ENCODE measurements around the gene CORO7. TPM values are rescaled to one million over a fixed set of nuclear protein-coding genes. Genes with fewer than 3 reads are reported as not detected.

The CORO7 gene
- total and polyA plus RNA-seq, 10 donors, result 29.7 to 177 (median 117) TPM

DNA sequence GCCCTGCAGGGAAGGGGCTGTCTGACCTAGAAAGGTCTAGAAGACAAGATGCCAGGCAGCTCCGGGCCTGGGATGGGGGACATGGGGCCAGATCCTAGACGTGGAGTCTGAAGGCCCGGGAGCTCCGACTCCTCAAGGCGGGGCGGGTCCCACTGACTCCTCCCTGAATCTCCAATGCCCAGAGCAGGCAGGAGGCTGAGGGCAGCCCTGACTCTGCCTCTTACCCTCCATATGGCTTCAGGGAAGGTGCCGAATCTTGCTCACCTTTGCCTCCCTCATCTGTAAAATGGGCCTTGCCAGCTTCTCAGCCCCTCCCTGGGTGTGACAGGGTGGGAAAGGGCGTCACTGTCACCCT is 30.0 kb downstream of the CORO7 start:
- DNase-seq, result no peak
- Histone ChIP-seq H3K27ac (peak overlapping the region in 6 of 8 donors; percentile 41 to 76 (median 58)), H3K4me3 (no peak overlapping the region), H3K36me3 (peaks cover 4 to 100% (median 91%) of the 10 kb centered on the region in 6 donors), H3K4me1 (peaks cover 0 to 90% (median 33%) of the 10 kb centered on the region in 6 donors), H3K9me3 (no peaks in the 10 kb centered on the region), H3K27me3 (replicated peaks in 1 of 7) (no peaks in the 10 kb centered on the region)
- TF ChIP-seq, protein P1, sequence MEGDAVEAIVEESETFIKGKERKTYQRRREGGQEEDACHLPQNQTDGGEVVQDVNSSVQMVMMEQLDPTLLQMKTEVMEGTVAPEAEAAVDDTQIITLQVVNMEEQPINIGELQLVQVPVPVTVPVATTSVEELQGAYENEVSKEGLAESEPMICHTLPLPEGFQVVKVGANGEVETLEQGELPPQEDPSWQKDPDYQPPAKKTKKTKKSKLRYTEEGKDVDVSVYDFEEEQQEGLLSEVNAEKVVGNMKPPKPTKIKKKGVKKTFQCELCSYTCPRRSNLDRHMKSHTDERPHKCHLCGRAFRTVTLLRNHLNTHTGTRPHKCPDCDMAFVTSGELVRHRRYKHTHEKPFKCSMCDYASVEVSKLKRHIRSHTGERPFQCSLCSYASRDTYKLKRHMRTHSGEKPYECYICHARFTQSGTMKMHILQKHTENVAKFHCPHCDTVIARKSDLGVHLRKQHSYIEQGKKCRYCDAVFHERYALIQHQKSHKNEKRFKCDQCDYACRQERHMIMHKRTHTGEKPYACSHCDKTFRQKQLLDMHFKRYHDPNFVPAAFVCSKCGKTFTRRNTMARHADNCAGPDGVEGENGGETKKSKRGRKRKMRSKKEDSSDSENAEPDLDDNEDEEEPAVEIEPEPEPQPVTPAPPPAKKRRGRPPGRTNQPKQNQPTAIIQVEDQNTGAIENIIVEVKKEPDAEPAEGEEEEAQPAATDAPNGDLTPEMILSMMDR (IDR thresholded peaks at IDR 0.05 in 8 of 11, conservative IDR thresholded peaks at IDR 0.05 in 3 of 11), result no peak
- peak in 1 of 3 donors; percentile 62 for TF ChIP-seq POLR2AphosphoS5 (IDR thresholded peaks at IDR 0.05)
- 53 to 89% (median 88%) methylated on average over 7 to 8 of the region's 8 CpGs for WGBS, 5 donors
- intact Hi-C loops (cut with DNase I; ENCODE audit: low total_unique reads), result no loop called here

DNA sequence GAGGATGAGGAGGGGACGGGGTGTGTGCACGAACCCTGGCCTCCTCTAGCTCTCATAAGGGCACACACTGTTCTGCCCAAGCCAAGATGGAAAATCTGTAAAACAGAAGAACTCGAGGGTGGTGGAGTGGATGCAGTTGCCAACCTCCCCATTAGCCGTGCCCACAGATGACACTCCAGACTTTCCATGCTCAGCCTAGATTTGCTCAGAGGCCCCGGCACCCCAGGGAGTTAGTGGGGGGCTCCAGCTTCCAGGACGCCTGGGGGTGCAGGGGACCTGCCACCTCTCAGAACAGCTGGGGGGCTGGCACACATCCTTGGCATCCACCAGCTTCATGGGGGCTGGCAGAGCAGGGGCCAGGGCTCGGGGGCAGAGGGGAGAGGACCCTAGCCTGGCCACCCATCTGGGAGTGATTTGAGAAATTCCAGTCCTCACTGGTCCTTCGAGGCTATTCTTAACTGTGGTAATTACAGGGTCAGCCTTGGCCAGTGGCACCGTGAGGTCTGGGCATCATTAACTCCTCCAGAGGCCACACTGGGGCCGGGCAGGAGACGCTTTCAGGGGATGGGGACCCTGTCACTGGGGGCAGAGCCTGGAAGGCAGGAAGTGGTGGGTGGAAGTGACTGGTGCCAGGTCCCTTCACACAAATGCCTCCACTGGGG is 30.5 kb downstream of the CORO7 start:
- WGBS, 5 donors, result 79 to 92% (median 84%) methylated on average over 5 to 11 of the region's 11 CpGs
- H3K9me3 ChIP-seq, result no peaks in the 10 kb centered on the region
- no peak overlapping the region for H3K4me3 ChIP-seq
- intact Hi-C loops (cut with DNase I; ENCODE audit: low total_unique reads), result no loop called here
- TF ChIP-seq POLR2A (IDR thresholded peaks at IDR 0.05) (no peak), POLR2AphosphoS5 (IDR thresholded peaks at IDR 0.05) (no peak)
- TF ChIP-seq, protein P1 (IDR thresholded peaks at IDR 0.05 in 8 of 11, conservative IDR thresholded peaks at IDR 0.05 in 3 of 11), result no peak
- no peaks in the 10 kb centered on the region for H3K27me3 ChIP-seq (replicated peaks in 1 of 7)
- no peak for DNase-seq
- peaks cover 4 to 100% (median 92%) of the 10 kb centered on the region in 6 donors for H3K36me3 ChIP-seq
- H3K4me1 ChIP-seq, result peaks cover 0 to 87% (median 33%) of the 10 kb centered on the region in 6 donors
- H3K27ac ChIP-seq, result peak overlapping the region in 6 of 8 donors; percentile 41 to 76 (median 58)

DNA sequence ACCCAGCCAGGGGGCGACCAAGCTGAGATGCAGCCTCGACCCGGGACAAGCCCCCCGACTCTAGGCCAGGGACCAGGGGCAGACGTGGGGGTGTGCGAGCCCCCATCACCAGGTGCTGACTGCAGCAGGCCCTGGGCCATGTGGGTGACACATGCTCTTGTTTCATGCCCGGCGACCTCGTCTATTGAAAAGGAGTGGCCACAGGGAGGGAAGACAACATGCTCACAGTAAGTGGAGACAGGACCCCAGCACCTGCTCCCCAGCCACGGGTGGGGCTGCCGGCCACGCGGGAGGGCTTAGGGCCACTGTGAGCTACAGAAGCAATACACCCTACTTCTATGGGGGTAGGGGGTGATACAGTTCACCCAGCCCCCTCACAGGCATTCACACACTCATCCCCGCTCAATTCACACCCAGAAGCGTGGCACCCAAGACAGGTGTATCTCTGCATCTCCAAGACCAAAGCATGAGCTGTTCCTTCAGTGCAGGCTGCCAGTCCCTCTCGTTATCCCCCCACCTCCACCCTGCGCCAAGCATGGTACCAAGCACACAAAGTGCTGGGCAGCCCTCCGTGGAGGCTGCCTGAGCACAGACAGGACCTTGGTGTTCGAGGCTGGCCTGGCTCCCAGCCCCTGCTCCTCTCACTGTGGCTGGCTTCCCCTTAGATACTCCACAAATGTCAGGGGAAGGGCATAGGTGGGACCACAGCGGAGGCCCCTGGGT is 31.2 kb downstream of the CORO7 start:
- peaks cover 0 to 85% (median 33%) of the 10 kb centered on the region in 6 donors for H3K4me1 ChIP-seq
- peak overlapping the region in 5 of 8 donors; percentile 47 to 76 (median 65) for H3K27ac ChIP-seq
- no peaks in the 10 kb centered on the region for H3K9me3 ChIP-seq
- no peak for DNase-seq
- H3K4me3 ChIP-seq, result no peak overlapping the region
- TF ChIP-seq, protein P1 (IDR thresholded peaks at IDR 0.05 in 8 of 11, conservative IDR thresholded peaks at IDR 0.05 in 3 of 11), result no peak
- TF ChIP-seq POLR2AphosphoS5 (IDR thresholded peaks at IDR 0.05), result peak in 1 of 3 donors; percentile 33
- no peaks in the 10 kb centered on the region for H3K27me3 ChIP-seq (replicated peaks in 1 of 7)
- intact Hi-C loops (cut with DNase I; ENCODE audit: low total_unique reads), result no loop called here
- 86 to 94% (median 87%) methylated on average over 17 to 20 of the region's 20 CpGs for WGBS, 5 donors
- H3K36me3 ChIP-seq, result peaks cover 4 to 100% (median 92%) of the 10 kb centered on the region in 6 donors

DNA sequence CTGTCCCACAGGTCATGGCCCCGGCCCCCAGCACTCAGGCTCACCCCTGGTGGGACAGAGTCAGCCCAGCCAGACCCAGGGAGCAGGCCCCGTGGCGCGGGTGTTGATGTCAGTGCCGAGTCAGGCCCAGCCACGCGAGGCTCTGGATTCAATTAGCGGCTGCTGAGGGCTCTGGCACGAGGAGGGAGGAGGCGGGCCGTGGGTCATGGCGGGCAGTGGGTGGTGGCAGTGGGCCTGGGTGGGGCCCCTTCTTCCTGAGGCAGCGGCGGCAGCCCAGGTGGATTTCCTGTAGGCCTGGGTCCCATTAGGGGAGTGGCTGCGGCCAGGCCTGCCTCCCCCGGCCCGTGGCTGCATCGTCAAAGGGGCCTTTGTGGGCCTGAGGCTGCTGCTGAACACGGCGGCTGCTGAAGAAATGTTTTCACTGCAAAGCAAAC is 31.9 kb downstream of the CORO7 start:
- no peaks in the 10 kb centered on the region for H3K9me3 ChIP-seq
- H3K27ac ChIP-seq, result peak overlapping the region in 3 of 8 donors; percentile 24 to 69 (median 28)
- no peak for DNase-seq
- TF ChIP-seq, protein P1 (IDR thresholded peaks at IDR 0.05 in 8 of 11, conservative IDR thresholded peaks at IDR 0.05 in 3 of 11), result no peak
- TF ChIP-seq POLR2A (IDR thresholded peaks at IDR 0.05) (no peak), POLR2AphosphoS5 (IDR thresholded peaks at IDR 0.05) (no peak)
- no peak overlapping the region for H3K4me3 ChIP-seq
- H3K36me3 ChIP-seq, result peaks cover 0 to 100% (median 89%) of the 10 kb centered on the region in 6 donors
- H3K27me3 ChIP-seq (replicated peaks in 1 of 7), result no peaks in the 10 kb centered on the region
- intact Hi-C loops (cut with DNase I; ENCODE audit: low total_unique reads), result no loop called here
- WGBS, 5 donors, result 70 to 81% (median 71%) methylated on average over 8 to 20 of the region's 20 CpGs
- peaks cover 0 to 83% (median 28%) of the 10 kb centered on the region in 6 donors for H3K4me1 ChIP-seq
